Fibroblast of lung (primary cell): ENCODE measurements around the gene OVCA2. TPM values are rescaled to one million over a fixed set of nuclear protein-coding genes. Genes with fewer than 3 reads are reported as not detected.

Source experiments
- DNase-seq, 2 donors: peaks; one replicate each; pipeline versions ENCODE4 v3.0.0 to v3.0.0-alpha.2; 2010; ENCODE audit warnings: low read depth in 2 of 2
- H2AFZ ChIP-seq: 2 replicates; pipeline ENCODE4 v1.5.1; 2012; ENCODE audit warnings: low read length, control low read depth, inconsistent platforms
- H3K27ac ChIP-seq: 2 replicates; pipeline ENCODE4 v1.5.1; 2011; ENCODE audit warnings: low read length, control low read depth; ENCODE audit not compliant: insufficient read depth
- H3K27me3 ChIP-seq: 2 replicates; pipeline ENCODE4 v1.5.1; 2011; ENCODE audit warnings: mild to moderate bottlenecking, low read length; ENCODE audit not compliant: control insufficient read depth, insufficient read depth
- H3K36me3 ChIP-seq: 2 replicates; pipeline ENCODE4 v1.5.1; 2011; ENCODE audit warnings: low read length; ENCODE audit not compliant: control insufficient read depth, insufficient read depth
- H3K4me1 ChIP-seq: 2 replicates; pipeline ENCODE4 v1.5.1; 2011; ENCODE audit warnings: low read length; ENCODE audit not compliant: control insufficient read depth, insufficient read depth; ENCODE audit errors: extremely low read depth
- H3K4me2 ChIP-seq: 2 replicates; pipeline ENCODE4 v1.5.1; 2011; ENCODE audit warnings: low read length, control low read depth; ENCODE audit not compliant: insufficient read depth; ENCODE audit errors: extremely low read depth
- H3K4me3 ChIP-seq, 4 experiments: fragments of 200-600 bp in 1 of 4; sonication (generic) in 1 of 4; replicated peaks in 1 of 4; 2 replicates each; pipeline ENCODE4 v1.5.1; 2011 to 2016; ENCODE audit warnings: low read length in 4 of 4, low read depth in 3 of 4, mild to moderate bottlenecking in 3 of 4, control low read depth in 2 of 4, inconsistent platforms in 1 of 4, mixed read lengths in 1 of 4; ENCODE audit not compliant: insufficient read depth in 1 of 4; ENCODE audit errors: control extremely low read depth in 1 of 4
- H3K79me2 ChIP-seq: 2 replicates; pipeline ENCODE4 v1.5.1; 2012; ENCODE audit warnings: mild to moderate bottlenecking, low read length, inconsistent platforms; ENCODE audit not compliant: control insufficient read depth, insufficient read depth
- H3K9ac ChIP-seq: 2 replicates; pipeline ENCODE4 v1.5.1; 2011; ENCODE audit warnings: mild to moderate bottlenecking, low read length, control low read depth; ENCODE audit not compliant: insufficient read depth
- H3K9me3 ChIP-seq: 2 replicates; pipeline ENCODE4 v1.5.1; 2012; ENCODE audit warnings: low read depth, low read length; ENCODE audit not compliant: control insufficient read depth, insufficient read depth
- H4K20me1 ChIP-seq: 2 replicates; pipeline ENCODE4 v1.5.1; 2011; ENCODE audit warnings: low read length; ENCODE audit not compliant: control insufficient read depth, insufficient read depth; ENCODE audit errors: extremely low read depth
- CTCF ChIP-seq, 2 donors: IDR thresholded peaks in 1 of 2; conservative IDR thresholded peaks in 1 of 2; 1 replicate in 1 of 2; 2 replicates in 1 of 2; pipeline ENCODE4 v1.5.1; 2011 to 2012; ENCODE audit warnings: low read length in 2 of 2, control low read depth in 1 of 2, inconsistent platforms in 1 of 2, low read depth in 1 of 2, mild to moderate bottlenecking in 1 of 2
- EZH2 ChIP-seq: IDR thresholded peaks from 2 replicates; pipeline ENCODE4 v1.5.1; 2012; ENCODE audit warnings: low read length, control low read depth, mild to moderate bottlenecking; ENCODE audit errors: missing control alignments
- polyA plus RNA-seq, 2 donors: library from polyadenylated mRNA; depleted of rRNA in 1 of 2; stranded (reverse) in 1 of 2; unstranded in 1 of 2; fragments of >200 nt; gene quantifications; 2 replicates each; pipeline ENCODE4 v1.2.1, GENCODE V29; 2011 to 2012; ENCODE audit warnings: missing spikeins in 1 of 2
- total RNA-seq: library from RNA; depleted of rRNA; stranded (reverse); fragments of >200 nt; gene quantifications from 2 replicates; pipeline ENCODE4 v1.2.1, GENCODE V29; 2014

OVCA2 gene
- total and polyA plus RNA-seq, 2 donors (not counting 1 experiment from before 2014, with no cell fraction given) = 27.9 to 40.6 TPM

GRCh38 chr17:1995321-1995892 lies 46.4 kb upstream of the OVCA2 start:
- no peak overlapping the region for H3K27ac ChIP-seq
- H3K36me3 ChIP-seq = no peaks in the 10 kb centered on the region
- H3K9ac ChIP-seq = no peak overlapping the region
- no peak for TF ChIP-seq EZH2
- no peak for TF ChIP-seq CTCF (conservative IDR thresholded peaks at IDR 0.05 in 1 of 2, IDR thresholded peaks at IDR 0.05 in 1 of 2; ENCODE audit: low read depth in 1 of 2, low read length in 2 of 2)
- no peak overlapping the region for H2AFZ ChIP-seq
- H3K79me2 ChIP-seq = no peaks in the 10 kb centered on the region
- no peak for DNase-seq
- H3K4me1 ChIP-seq = peaks cover 6% of the 10 kb centered on the region
- no peaks in the 10 kb centered on the region for H3K9me3 ChIP-seq
- H3K4me3 ChIP-seq = no peak overlapping the region
- no peak overlapping the region for H3K4me2 ChIP-seq
- H4K20me1 ChIP-seq = no peaks in the 10 kb centered on the region
- peaks cover 3% of the 10 kb centered on the region for H3K27me3 ChIP-seq

GRCh38 chr17:1995907-1996799 lies 45.7 kb upstream of the OVCA2 start:
- Histone ChIP-seq H2AFZ (no peak overlapping the region), H3K27me3 (peaks cover 3% of the 10 kb centered on the region), H3K9me3 (no peaks in the 10 kb centered on the region), H3K79me2 (no peaks in the 10 kb centered on the region), H3K4me3 (no peak overlapping the region), H3K9ac (no peak overlapping the region), H3K36me3 (no peaks in the 10 kb centered on the region), H4K20me1 (no peaks in the 10 kb centered on the region), H3K4me2 (no peak overlapping the region), H3K27ac (no peak overlapping the region), H3K4me1 (peaks cover 6% of the 10 kb centered on the region)
- no peak for DNase-seq
- TF ChIP-seq EZH2 = no peak
- TF ChIP-seq CTCF (conservative IDR thresholded peaks at IDR 0.05 in 1 of 2, IDR thresholded peaks at IDR 0.05 in 1 of 2; ENCODE audit: low read depth in 1 of 2, low read length in 2 of 2) = no peak

GRCh38 chr17:1996800-1997288 lies 45.0 kb upstream of the OVCA2 start:
- peaks cover 3% of the 10 kb centered on the region for H3K27me3 ChIP-seq
- DNase-seq = no peak
- no peak overlapping the region for H3K4me3 ChIP-seq
- H2AFZ ChIP-seq = no peak overlapping the region
- TF ChIP-seq CTCF (conservative IDR thresholded peaks at IDR 0.05 in 1 of 2, IDR thresholded peaks at IDR 0.05 in 1 of 2; ENCODE audit: low read depth in 1 of 2, low read length in 2 of 2) (no peak), EZH2 (no peak)
- H3K36me3 ChIP-seq = no peaks in the 10 kb centered on the region
- H3K27ac ChIP-seq = no peak overlapping the region
- H4K20me1 ChIP-seq = no peaks in the 10 kb centered on the region
- no peak overlapping the region for H3K9ac ChIP-seq
- H3K4me1 ChIP-seq = peaks cover 6% of the 10 kb centered on the region
- no peaks in the 10 kb centered on the region for H3K79me2 ChIP-seq
- H3K4me2 ChIP-seq = no peak overlapping the region
- no peaks in the 10 kb centered on the region for H3K9me3 ChIP-seq
